Measurements from ENCODE around the gene CYTIP.

Gene CYTIP

GRCh38 chr2:157460897-157461296, 17.0 kb upstream of the CYTIP start:
- DNase-seq, result no peak

GRCh38 chr2:157460384-157460837, 16.5 kb upstream of the CYTIP start:
- no peak for DNase-seq

GRCh38 chr2:157459486-157459885, 15.6 kb upstream of the CYTIP start:
- DNase-seq, result no peak

GRCh38 chr2:157447741-157448140, 3.9 kb upstream of the CYTIP start:
- DNase-seq, result no peak

GRCh38 chr2:157447031-157447430, 3.1 kb upstream of the CYTIP start:
- no peak for DNase-seq

- no peak for DNase-seq
Measured at GRCh38 chr2:157444641-157445040, 752 bp upstream of the CYTIP start.

- DNase-seq, result peak; percentile 26
Measured at GRCh38 chr2:157443090-157443489, 799 bp downstream of the CYTIP start.

GRCh38 chr2:157442636-157443035, 1.3 kb downstream of the CYTIP start:
- no peak for DNase-seq

- peak; percentile 7 for DNase-seq
Measured at GRCh38 chr2:157442191-157442590, 1.7 kb downstream of the CYTIP start.

GRCh38 chr2:157441072-157441454, 2.8 kb downstream of the CYTIP start:
- DNase-seq, result peak; percentile 57

GRCh38 chr2:157440404-157441071, 3.4 kb downstream of the CYTIP start:
- no peak for DNase-seq

- DNase-seq, result no peak
Measured at GRCh38 chr2:157439824-157440186, 4.1 kb downstream of the CYTIP start.

GRCh38 chr2:157438863-157439823, 4.7 kb downstream of the CYTIP start:
- DNase-seq, result peak; percentile 88

- no peak for DNase-seq
Measured at GRCh38 chr2:157433394-157433793, 10.5 kb downstream of the CYTIP start.

GRCh38 chr2:157432475-157433106, 11.3 kb downstream of the CYTIP start:
- no peak for DNase-seq

GRCh38 chr2:157431176-157431575, 12.7 kb downstream of the CYTIP start:
- no peak for DNase-seq

- no peak for DNase-seq
Measured at GRCh38 chr2:157428500-157429175, 15.3 kb downstream of the CYTIP start.

- no peak for DNase-seq
Measured at GRCh38 chr2:157427922-157428303, 16.0 kb downstream of the CYTIP start.

- DNase-seq, result no peak
Measured at GRCh38 chr2:157427003-157427921, 16.6 kb downstream of the CYTIP start.

- DNase-seq, result no peak
Measured at GRCh38 chr2:157426477-157426994, 17.4 kb downstream of the CYTIP start.

- no peak for DNase-seq
Measured at GRCh38 chr2:157424374-157424773, 19.5 kb downstream of the CYTIP start.

- no peak for DNase-seq
Measured at GRCh38 chr2:157421964-157422363, 21.9 kb downstream of the CYTIP start.

Data from NCI-H2171 treated with DMSO at 0.1 percent for 48 hours (cell line).